ENCODE data around the gene SLCO2B1.

DNA sequence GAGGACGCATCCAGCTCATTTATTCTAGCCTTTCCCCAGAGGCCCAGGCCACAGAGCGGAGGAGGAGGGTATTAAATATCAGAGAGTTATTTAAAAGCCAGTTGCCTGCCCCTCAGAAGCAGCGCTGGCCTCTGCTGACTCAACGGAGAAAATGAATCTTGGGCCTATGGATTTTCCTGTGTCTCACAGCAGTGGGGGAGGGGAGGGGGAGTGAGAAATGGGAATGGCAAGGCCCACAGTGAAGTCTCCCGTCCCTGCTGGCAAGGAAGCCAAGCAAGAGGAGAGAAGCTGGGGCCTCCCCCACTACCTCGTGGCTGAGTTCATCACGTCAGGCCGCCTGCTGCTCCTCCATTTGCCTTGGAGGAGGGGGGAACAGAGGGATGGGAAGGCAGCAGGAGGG is 85.2 kb downstream of the SLCO2B1 start:
- TF ChIP-seq CTCF (conservative IDR thresholded peaks at IDR 0.05 in 1 of 2, IDR thresholded peaks at IDR 0.05 in 1 of 2; ENCODE audit: extremely low read depth in 1 of 2, insufficient read depth in 1 of 2, low read depth in 1 of 2, low read length in 2 of 2): no peak
- TF ChIP-seq EZH2 (IDR thresholded peaks at IDR 0.05; ENCODE audit: borderline replicate concordance, low read length): no peak
